ENCODE results near the gene NOLC1.

- TF ChIP-seq, protein P1, sequence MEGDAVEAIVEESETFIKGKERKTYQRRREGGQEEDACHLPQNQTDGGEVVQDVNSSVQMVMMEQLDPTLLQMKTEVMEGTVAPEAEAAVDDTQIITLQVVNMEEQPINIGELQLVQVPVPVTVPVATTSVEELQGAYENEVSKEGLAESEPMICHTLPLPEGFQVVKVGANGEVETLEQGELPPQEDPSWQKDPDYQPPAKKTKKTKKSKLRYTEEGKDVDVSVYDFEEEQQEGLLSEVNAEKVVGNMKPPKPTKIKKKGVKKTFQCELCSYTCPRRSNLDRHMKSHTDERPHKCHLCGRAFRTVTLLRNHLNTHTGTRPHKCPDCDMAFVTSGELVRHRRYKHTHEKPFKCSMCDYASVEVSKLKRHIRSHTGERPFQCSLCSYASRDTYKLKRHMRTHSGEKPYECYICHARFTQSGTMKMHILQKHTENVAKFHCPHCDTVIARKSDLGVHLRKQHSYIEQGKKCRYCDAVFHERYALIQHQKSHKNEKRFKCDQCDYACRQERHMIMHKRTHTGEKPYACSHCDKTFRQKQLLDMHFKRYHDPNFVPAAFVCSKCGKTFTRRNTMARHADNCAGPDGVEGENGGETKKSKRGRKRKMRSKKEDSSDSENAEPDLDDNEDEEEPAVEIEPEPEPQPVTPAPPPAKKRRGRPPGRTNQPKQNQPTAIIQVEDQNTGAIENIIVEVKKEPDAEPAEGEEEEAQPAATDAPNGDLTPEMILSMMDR (IDR thresholded peaks at IDR 0.05), result no peak
- no peak for TF ChIP-seq EZH2 (IDR thresholded peaks at IDR 0.05; ENCODE audit: borderline replicate concordance, insufficient read depth, low read depth, low read length, poor library complexity, severe bottlenecking)
Observed at GRCh38 chr10:102121739-102122372, 30.3 kb upstream of the NOLC1 start.
